Measurements from ENCODE around the gene FBXL20. TPM values are rescaled to one million over a fixed set of nuclear protein-coding genes. Genes with fewer than 3 reads are reported as not detected.

FBXL20 gene
- total and polyA plus RNA-seq, 2 experiments from 2014 or later: 9.7 to 11.3 TPM

DNA sequence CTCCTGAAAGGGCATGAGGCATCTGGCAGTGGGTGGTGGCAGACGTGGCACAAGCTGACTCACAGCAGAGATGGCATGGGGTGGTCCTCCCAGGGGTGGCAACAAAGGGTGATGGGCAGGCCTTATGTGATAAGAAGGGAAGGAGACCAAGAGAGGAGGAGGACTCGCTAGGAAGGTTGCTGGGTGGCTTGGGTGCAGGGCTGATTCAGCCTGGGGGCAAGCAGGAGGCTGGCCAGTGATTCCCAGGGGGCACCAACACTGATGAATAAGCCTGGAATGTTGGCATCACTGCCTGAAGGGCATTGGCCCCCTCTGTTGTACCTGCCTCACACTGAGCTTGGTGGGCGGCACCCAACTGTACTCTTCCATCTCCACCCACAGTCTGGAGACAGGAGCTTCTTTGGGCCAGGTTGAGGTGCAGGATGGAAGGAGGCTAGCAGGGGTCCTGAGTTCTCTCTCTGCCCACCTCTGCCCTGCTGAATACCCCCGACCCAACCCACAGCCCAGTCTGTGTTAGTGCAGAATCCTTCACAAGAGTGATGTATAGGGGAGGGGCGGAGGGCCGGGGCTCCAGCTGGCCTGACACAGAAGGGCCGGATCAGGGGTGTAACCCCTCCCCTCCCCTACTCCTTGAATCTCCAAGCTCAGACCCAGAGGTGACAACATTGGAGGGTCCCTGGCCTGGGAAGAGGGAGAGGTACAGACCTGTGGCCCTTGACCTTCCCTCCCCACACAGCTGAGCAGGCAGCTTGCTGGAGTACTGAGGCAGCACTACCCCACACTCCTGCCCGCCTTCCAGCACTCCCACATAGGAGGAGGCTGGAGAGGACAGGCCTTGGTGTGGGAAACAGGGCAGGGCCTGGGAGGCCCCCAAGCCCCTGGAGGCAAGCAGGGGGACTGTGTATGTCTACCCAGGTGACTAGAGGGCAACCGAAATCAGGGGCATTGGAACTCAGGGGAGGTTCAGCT is 178.3 kb downstream of the FBXL20 start:
- Histone ChIP-seq H3K27ac (no peak overlapping the region), H3K36me3 (ENCODE audit: low read depth) (no peaks in the 10 kb centered on the region), H3F3A (ENCODE audit: insufficient read depth) (no peaks in the 10 kb centered on the region), H2AFZ (no peak overlapping the region), H3K4me2 (ENCODE audit: unreplicated experiment) (no peak overlapping the region), H3K79me2 (ENCODE audit: insufficient read depth) (no peaks in the 10 kb centered on the region), H4K20me1 (ENCODE audit: insufficient read depth) (no peaks in the 10 kb centered on the region), H3K9ac (no peak overlapping the region), H3K27me3 (replicated peaks; ENCODE audit: insufficient read depth) (peaks cover 11% of the 10 kb centered on the region), H3K9me3 (ENCODE audit: low read depth) (no peaks in the 10 kb centered on the region), H3K4me3 (no peak overlapping the region), H3K4me1 (ENCODE audit: insufficient read depth) (no peaks in the 10 kb centered on the region), H3K9me2 (ENCODE audit: insufficient read depth) (no peaks in the 10 kb centered on the region)
- 83 to 84% methylated on average over 9 of the region's 9 CpGs for WGBS, 2 experiments (ENCODE audit: low coverage in 1 of 2, low lambda C conversion rate in 2 of 2, missing lambda C conversion rate in 2 of 2)
- no peak for DNase-seq
- in situ Hi-C loops (cut with MboI): no loop called here
- no peak for TF ChIP-seq EZH2phosphoT487 (IDR thresholded peaks at IDR 0.05; ENCODE audit: insufficient read depth, low read depth)
- no peak for TF ChIP-seq EZH2 (IDR thresholded peaks at IDR 0.05; ENCODE audit: insufficient read depth, poor library complexity, severe bottlenecking)

DNA sequence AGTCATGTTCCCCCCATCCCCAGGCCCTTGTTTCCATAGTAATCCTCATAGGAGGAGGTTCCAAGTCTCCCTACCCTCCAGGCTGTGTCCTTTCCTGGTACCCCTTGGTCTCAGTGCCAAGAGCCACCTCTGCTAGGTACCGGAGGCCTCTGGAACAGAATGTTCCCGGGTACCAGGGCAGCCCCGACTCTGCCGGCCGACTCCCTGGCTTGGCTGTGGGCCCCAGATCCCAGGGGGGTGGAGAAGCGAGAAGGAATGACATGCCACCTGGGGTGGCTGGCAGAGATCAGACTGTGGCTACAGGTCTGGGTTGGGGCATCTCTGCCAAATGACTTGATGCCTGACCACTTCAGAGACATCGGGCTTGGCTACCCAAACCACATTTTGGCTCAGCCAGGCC is 179.3 kb downstream of the FBXL20 start:
- Histone ChIP-seq H3K4me1 (ENCODE audit: insufficient read depth) (no peaks in the 10 kb centered on the region), H3K9me2 (ENCODE audit: insufficient read depth) (no peaks in the 10 kb centered on the region), H4K20me1 (ENCODE audit: insufficient read depth) (no peaks in the 10 kb centered on the region), H3K9me3 (ENCODE audit: low read depth) (no peaks in the 10 kb centered on the region), H3K27ac (no peak overlapping the region), H3K4me2 (ENCODE audit: unreplicated experiment) (no peak overlapping the region), H3K4me3 (no peak overlapping the region), H3K9ac (no peak overlapping the region), H3F3A (ENCODE audit: insufficient read depth) (no peaks in the 10 kb centered on the region), H3K79me2 (ENCODE audit: insufficient read depth) (no peaks in the 10 kb centered on the region), H3K27me3 (replicated peaks; ENCODE audit: insufficient read depth) (peaks cover 11% of the 10 kb centered on the region), H3K36me3 (ENCODE audit: low read depth) (no peaks in the 10 kb centered on the region), H2AFZ (no peak overlapping the region)
- in situ Hi-C loops (cut with MboI): no loop called here
- no peak for TF ChIP-seq EZH2 (IDR thresholded peaks at IDR 0.05; ENCODE audit: insufficient read depth, poor library complexity, severe bottlenecking)
- no peak for TF ChIP-seq EZH2phosphoT487 (IDR thresholded peaks at IDR 0.05; ENCODE audit: insufficient read depth, low read depth)
- WGBS, 2 experiments (ENCODE audit: low coverage in 1 of 2, low lambda C conversion rate in 2 of 2, missing lambda C conversion rate in 2 of 2): 84 to 88% methylated on average over 7 of the region's 7 CpGs
- no peak for DNase-seq

DNA sequence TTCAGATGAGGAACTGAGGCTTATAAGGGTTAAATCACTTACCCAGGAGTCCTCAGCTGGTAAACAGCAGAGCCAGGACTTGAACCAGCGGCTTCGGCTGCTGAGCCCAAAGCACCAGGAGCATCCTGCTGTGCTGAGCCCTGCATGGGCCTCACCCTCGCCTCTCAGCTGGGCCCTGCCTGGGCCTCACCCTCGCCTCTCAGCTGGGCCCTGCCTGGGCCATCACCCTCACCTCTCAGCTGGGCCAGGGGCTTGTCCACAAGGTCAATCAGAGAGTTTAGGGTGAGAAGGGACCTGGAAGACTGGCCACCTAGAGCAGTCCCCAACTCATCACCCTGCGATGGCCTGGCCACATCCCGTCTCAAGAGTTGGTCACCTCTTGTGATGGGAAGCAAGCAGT is 179.9 kb downstream of the FBXL20 start:
- H3K36me3 ChIP-seq (ENCODE audit: low read depth): no peaks in the 10 kb centered on the region
- H3K4me2 ChIP-seq (ENCODE audit: unreplicated experiment): no peak overlapping the region
- no peak for DNase-seq
- H3K9ac ChIP-seq: no peak overlapping the region
- no peaks in the 10 kb centered on the region for H3K9me3 ChIP-seq (ENCODE audit: low read depth)
- no peaks in the 10 kb centered on the region for H3K9me2 ChIP-seq (ENCODE audit: insufficient read depth)
- H2AFZ ChIP-seq: no peak overlapping the region
- H3K27ac ChIP-seq: no peak overlapping the region
- H4K20me1 ChIP-seq (ENCODE audit: insufficient read depth): no peaks in the 10 kb centered on the region
- H3K4me1 ChIP-seq (ENCODE audit: insufficient read depth): no peaks in the 10 kb centered on the region
- in situ Hi-C loops (cut with MboI): no loop called here
- WGBS, 2 experiments (ENCODE audit: low coverage in 1 of 2, low lambda C conversion rate in 2 of 2, missing lambda C conversion rate in 2 of 2): 83 to 90% methylated on average over 6 of the region's 6 CpGs
- TF ChIP-seq EZH2phosphoT487 (IDR thresholded peaks at IDR 0.05; ENCODE audit: insufficient read depth, low read depth): no peak
- no peak for TF ChIP-seq EZH2 (IDR thresholded peaks at IDR 0.05; ENCODE audit: insufficient read depth, poor library complexity, severe bottlenecking)
- no peaks in the 10 kb centered on the region for H3F3A ChIP-seq (ENCODE audit: insufficient read depth)
- no peaks in the 10 kb centered on the region for H3K79me2 ChIP-seq (ENCODE audit: insufficient read depth)
- H3K4me3 ChIP-seq: no peak overlapping the region
- H3K27me3 ChIP-seq (replicated peaks; ENCODE audit: insufficient read depth): peaks cover 11% of the 10 kb centered on the region

DNA sequence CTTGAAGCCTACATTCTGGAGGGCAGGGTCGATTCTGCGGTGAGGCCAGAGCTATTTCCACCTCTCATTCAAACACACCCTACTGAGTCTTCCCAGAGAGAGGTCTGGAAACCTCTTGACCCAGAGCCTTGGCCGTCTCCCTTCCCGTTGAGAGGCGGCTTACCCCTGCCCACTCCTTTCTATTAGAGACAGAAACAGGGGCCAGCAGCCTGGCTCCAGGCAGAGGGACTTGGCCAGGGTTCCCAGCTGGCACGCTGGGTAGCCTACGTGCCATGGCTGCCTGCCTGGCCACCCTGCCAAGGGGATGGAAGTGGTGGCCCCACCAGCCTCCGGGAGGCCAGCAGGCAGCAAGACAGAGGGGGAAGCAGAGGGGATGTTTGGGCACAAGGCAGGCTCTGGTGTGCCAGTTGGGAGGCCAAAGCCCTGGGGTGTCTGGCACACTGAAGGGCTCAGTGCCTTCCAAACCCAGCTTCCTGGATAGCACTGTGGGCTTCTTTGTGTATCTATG is 181.7 kb downstream of the FBXL20 start:
- TF ChIP-seq EZH2phosphoT487 (IDR thresholded peaks at IDR 0.05; ENCODE audit: insufficient read depth, low read depth) (no peak), EZH2 (IDR thresholded peaks at IDR 0.05; ENCODE audit: insufficient read depth, poor library complexity, severe bottlenecking) (no peak)
- Histone ChIP-seq H3K9ac (no peak overlapping the region), H3K79me2 (ENCODE audit: insufficient read depth) (no peaks in the 10 kb centered on the region), H3F3A (ENCODE audit: insufficient read depth) (no peaks in the 10 kb centered on the region), H3K9me3 (ENCODE audit: low read depth) (no peaks in the 10 kb centered on the region), H3K4me3 (no peak overlapping the region), H3K4me2 (ENCODE audit: unreplicated experiment) (no peak overlapping the region), H3K27me3 (replicated peaks; ENCODE audit: insufficient read depth) (no peaks in the 10 kb centered on the region), H3K4me1 (ENCODE audit: insufficient read depth) (no peaks in the 10 kb centered on the region), H3K27ac (no peak overlapping the region), H3K36me3 (ENCODE audit: low read depth) (no peaks in the 10 kb centered on the region), H2AFZ (no peak overlapping the region), H3K9me2 (ENCODE audit: insufficient read depth) (no peaks in the 10 kb centered on the region), H4K20me1 (ENCODE audit: insufficient read depth) (no peaks in the 10 kb centered on the region)
- WGBS, 2 experiments (ENCODE audit: low coverage in 1 of 2, low lambda C conversion rate in 2 of 2, missing lambda C conversion rate in 2 of 2): 40% methylated on average over 7 to 8 of the region's 8 CpGs
- in situ Hi-C loops (cut with MboI): no loop called here
- DNase-seq: no peak

All from GM23248 (cell line).